ENCODE measurements around the gene IWS1. TPM values are rescaled to one million over a fixed set of nuclear protein-coding genes. Genes with fewer than 3 reads are reported as not detected.
A peak's percentile ranks its signal among the peaks of the same experiment; 100 is the strongest.

IWS1 gene
- total and polyA plus RNA-seq, 9 of the 15 experiments (the other 6 are each of a cell fraction or from before 2014, with no cell fraction given): 20.8 to 67.2 (median 46.6) TPM

DNA sequence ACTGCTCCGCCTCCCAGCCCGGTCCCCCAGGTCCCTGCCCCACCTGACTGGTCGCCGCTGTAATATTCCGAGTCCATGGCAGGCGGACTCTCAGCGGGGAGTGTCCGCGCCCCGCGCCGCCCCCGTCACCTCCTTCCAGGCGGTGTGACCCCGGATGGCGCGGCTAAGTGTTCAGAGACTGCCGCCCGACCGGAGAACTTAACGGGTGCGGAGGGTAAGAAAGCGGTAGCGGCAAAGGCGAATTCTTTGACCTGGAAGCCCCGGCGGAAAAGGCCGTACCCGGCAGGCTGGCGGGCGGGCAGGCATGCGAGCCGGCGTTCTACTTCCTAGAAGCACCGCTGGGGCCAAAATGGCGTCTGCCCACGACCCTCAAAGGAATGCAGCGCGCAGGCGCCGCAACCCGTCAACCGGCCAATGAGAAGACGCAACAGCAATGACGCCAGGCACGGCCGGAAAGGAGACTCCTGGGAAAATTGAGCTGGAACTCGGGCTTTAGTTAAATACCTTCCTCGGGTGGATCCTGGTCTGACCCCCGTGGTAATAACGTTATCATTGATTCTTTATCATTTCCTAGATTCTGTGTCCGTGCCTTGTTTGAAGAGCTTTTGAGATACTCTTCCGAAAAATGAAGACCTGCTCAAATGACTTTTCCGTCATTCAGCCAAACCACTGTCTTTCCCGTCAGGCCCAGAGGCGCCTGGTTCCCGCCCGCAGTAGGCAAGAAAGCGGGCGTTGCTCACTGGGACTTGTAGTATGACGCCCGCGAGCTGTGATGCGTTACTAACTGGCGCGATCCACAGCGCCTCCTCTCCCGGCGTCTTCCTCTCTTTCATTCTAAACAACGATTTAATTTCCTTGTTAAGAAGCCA lies at the start of gene IWS1 (continued):
- TF ChIP-seq HCFC1 (IDR thresholded peaks at IDR 0.05; ENCODE audit: low read depth, low read length) (peak; percentile 85), GATAD2B (IDR thresholded peaks at IDR 0.05; ENCODE audit: borderline replicate concordance) (no peak), GTF2A2 (tag; IDR thresholded peaks at IDR 0.05) (no peak), ETS2 (tag; IDR thresholded peaks at IDR 0.05; ENCODE audit: borderline replicate concordance, poor library complexity, severe bottlenecking) (no peak), NR2C2 (CRISPR knock-in tag; IDR thresholded peaks at IDR 0.05) (0 out of 2 replicates have a peak, but pooled peaks have one; percentile 60), NR2C2 (tag; IDR thresholded peaks at IDR 0.05) (peak; percentile 94), ZBTB17 (CRISPR knock-in tag; IDR thresholded peaks at IDR 0.05) (no peak), RHOXF2B (CRISPR knock-in tag; conservative IDR thresholded peaks at IDR 0.05) (no peak), ZNF324 (CRISPR knock-in tag; IDR thresholded peaks at IDR 0.05) (no peak)
- TF ChIP-seq, protein P1, sequence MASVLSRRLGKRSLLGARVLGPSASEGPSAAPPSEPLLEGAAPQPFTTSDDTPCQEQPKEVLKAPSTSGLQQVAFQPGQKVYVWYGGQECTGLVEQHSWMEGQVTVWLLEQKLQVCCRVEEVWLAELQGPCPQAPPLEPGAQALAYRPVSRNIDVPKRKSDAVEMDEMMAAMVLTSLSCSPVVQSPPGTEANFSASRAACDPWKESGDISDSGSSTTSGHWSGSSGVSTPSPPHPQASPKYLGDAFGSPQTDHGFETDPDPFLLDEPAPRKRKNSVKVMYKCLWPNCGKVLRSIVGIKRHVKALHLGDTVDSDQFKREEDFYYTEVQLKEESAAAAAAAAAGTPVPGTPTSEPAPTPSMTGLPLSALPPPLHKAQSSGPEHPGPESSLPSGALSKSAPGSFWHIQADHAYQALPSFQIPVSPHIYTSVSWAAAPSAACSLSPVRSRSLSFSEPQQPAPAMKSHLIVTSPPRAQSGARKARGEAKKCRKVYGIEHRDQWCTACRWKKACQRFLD (CRISPR knock-in tag; IDR thresholded peaks at IDR 0.05): peak; percentile 90
- TF ChIP-seq, protein P2, sequence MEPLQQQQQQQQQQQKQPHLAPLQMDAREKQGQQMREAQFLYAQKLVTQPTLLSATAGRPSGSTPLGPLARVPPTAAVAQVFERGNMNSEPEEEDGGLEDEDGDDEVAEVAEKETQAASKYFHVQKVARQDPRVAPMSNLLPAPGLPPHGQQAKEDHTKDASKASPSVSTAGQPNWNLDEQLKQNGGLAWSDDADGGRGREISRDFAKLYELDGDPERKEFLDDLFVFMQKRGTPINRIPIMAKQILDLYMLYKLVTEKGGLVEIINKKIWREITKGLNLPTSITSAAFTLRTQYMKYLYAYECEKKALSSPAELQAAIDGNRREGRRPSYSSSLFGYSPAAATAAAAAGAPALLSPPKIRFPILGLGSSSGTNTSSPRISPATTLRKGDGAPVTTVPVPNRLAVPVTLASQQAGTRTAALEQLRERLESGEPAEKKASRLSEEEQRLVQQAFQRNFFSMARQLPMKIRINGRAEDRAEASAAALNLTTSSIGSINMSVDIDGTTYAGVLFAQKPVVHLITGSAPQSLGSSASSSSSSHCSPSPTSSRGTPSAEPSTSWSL (CRISPR knock-in tag; IDR thresholded peaks at IDR 0.05; ENCODE audit: borderline replicate concordance): no peak
- TF ChIP-seq, protein P3, sequence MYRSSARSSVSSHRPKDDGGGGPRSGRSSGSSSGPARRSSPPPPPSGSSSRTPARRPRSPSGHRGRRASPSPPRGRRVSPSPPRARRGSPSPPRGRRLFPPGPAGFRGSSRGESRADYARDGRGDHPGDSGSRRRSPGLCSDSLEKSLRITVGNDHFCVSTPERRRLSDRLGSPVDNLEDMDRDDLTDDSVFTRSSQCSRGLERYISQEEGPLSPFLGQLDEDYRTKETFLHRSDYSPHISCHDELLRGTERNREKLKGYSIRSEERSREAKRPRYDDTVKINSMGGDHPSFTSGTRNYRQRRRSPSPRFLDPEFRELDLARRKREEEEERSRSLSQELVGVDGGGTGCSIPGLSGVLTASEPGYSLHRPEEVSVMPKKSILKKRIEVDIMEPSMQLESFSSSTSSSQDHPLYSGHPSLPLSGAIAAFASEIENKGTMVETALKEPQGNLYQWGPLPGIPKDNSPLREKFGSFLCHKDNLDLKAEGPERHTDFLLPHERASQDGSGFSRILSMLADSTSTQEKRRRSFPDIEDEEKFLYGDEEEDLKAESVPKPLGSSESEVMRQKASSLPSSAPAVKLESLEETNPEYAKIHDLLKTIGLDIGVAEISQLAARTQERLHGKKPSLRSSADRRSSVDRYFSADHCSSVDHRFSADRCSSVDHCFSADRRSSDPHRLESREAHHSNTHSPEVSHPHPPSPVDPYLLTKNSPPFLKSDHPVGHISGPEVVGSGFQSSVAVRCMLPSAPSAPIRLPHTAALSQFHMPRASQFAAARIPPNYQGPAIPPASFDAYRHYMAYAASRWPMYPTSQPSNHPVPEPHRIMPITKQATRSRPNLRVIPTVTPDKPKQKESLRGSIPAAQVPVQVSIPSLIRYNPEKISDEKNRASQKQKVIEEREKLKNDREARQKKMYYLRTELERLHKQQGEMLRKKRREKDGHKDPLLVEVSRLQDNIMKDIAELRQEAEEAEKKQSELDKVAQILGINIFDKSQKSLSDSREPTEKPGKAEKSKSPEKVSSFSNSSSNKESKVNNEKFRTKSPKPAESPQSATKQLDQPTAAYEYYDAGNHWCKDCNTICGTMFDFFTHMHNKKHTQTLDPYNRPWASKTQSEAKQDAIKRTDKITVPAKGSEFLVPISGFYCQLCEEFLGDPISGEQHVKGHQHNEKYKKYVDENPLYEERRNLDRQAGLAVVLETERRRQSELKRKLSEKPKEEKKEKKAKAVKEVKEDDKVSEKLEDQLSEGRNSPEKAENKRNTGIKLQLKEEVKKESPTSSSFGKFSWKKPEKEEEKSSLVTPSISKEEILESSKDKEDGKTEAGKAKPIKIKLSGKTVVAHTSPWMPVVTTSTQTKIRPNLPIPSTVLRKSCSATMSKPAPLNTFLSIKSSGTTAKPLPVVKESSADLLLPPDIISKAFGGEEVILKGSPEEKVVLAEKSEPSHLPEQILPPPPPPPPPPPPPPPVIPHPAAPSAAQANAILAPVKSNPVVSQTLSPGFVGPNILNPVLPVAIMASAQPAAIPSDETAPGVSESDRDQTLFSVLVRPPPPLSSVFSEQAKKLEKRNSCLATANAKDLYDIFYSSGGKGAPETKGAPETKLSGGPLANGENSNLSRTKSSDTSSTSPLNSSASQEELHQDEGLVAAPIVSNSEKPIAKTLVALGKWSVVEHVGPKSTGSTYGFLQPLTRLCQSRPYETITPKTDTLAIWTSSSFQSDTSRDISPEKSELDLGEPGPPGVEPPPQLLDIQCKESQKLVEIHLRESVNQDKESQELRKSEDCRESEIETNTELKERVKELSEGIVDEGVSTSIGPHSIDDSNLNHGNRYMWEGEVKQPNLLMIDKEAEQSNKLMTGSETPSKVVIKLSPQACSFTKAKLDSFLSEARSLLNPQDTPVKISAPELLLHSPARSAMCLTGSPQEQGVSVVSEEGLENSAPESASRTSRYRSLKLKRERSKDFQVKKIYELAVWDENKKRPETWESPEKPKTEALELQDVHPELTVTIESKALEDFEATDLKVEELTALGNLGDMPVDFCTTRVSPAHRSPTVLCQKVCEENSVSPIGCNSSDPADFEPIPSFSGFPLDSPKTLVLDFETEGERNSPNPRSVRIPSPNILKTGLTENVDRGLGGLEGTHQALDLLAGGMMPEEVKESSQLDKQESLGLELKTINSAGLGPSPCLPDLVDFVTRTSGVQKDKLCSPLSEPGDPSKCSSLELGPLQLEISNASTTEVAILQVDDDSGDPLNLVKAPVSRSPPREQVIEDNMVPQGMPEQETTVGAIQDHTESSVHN (IDR thresholded peaks at IDR 0.05; ENCODE audit: borderline replicate concordance in 1 of 2, low read depth in 1 of 2): 0 out of 4 replicates have a peak, but pooled peaks of 1 of the 2 experiments have one; percentile 29
- TF ChIP-seq, protein P4, sequence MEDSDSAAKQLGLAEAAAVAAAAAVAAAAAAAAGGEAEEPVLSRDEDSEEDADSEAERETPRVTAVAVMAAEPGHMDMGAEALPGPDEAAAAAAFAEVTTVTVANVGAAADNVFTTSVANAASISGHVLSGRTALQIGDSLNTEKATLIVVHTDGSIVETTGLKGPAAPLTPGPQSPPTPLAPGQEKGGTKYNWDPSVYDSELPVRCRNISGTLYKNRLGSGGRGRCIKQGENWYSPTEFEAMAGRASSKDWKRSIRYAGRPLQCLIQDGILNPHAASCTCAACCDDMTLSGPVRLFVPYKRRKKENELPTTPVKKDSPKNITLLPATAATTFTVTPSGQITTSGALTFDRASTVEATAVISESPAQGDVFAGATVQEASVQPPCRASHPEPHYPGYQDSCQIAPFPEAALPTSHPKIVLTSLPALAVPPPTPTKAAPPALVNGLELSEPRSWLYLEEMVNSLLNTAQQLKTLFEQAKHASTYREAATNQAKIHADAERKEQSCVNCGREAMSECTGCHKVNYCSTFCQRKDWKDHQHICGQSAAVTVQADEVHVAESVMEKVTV (CRISPR knock-in tag; IDR thresholded peaks at IDR 0.05): no peak
